H1 (cell line): ENCODE measurements around the gene HEXIM2. TPM values are rescaled to one million over a fixed set of nuclear protein-coding genes. Genes with fewer than 3 reads are reported as not detected.
A peak's percentile ranks its signal among the peaks of the same experiment; 100 is the strongest.

Source experiments
- CTCF ChIA-PET: fragments of 300-600 bp; sonication (Branson Sonifier 250); formaldehyde crosslinking; loops from one replicate; lab custom pipeline; 2021; ENCODE audit not compliant: partially characterized antibody; lab: Charles Lee
- POLR2A ChIA-PET: fragments of 300-600 bp; sonication (Branson Sonifier 250); formaldehyde crosslinking; loops from one replicate; lab custom pipeline; 2021; ENCODE audit warnings: inconsistent platforms; ENCODE audit not compliant: partially characterized antibody; lab: Charles Lee
- DNase-seq, 2 experiments: peaks; one replicate each; pipeline versions ENCODE4 v3.0.0 to v3.0.0-alpha.2; 2010 to 2022; ENCODE audit warnings: low spot score in 2 of 2, low read depth in 1 of 2, mixed read lengths in 1 of 2
- FAIRE-seq: peaks from 2 replicates; lab custom pipeline; 2011; peaks lifted over from hg19 to GRCh38; lab: Jason Lieb, UNC
- H2AFZ ChIP-seq: 2 replicates; pipeline ENCODE4 v1.8.1; 2012; ENCODE audit warnings: low read length, inconsistent platforms
- H2AK5ac ChIP-seq: 2 replicates; pipeline ENCODE4 v1.6.1; 2013; ENCODE audit warnings: low read depth, low read length
- H2BK120ac ChIP-seq: replicated peaks from 2 replicates; pipeline ENCODE3; 2013; ENCODE audit warnings: low read depth, low read length, inconsistent platforms
- H2BK12ac ChIP-seq: 2 replicates; pipeline ENCODE4 v1.6.1; 2013; ENCODE audit warnings: low read depth, low read length
- H2BK15ac ChIP-seq: 2 replicates; pipeline ENCODE4 v1.6.1; 2013; ENCODE audit warnings: low read length
- H2BK20ac ChIP-seq: 2 replicates; pipeline ENCODE4 v1.6.1; 2013; ENCODE audit warnings: low read length
- H2BK5ac ChIP-seq: 2 replicates; pipeline ENCODE4 v1.6.1; 2013; ENCODE audit warnings: low read depth, low read length
- H3K14ac ChIP-seq: 2 replicates; pipeline ENCODE4 v1.6.1; 2013; ENCODE audit warnings: inconsistent platforms; ENCODE audit not compliant: insufficient read length
- H3K18ac ChIP-seq: 2 replicates; pipeline ENCODE4 v1.6.1; 2013; ENCODE audit warnings: low read length; ENCODE audit errors: extremely low read depth
- H3K23ac ChIP-seq: 2 replicates; pipeline ENCODE4 v1.6.1; 2013; ENCODE audit warnings: inconsistent platforms; ENCODE audit not compliant: insufficient read length
- H3K23me2 ChIP-seq: 2 replicates; pipeline ENCODE4 v1.6.1; 2013; ENCODE audit warnings: low read depth, low read length
- H3K27ac ChIP-seq: 2 replicates; pipeline ENCODE4 v1.6.1; 2011; ENCODE audit warnings: low read depth, low read length, inconsistent platforms
- H3K27me3 ChIP-seq, 4 experiments: replicated peaks in 1 of 4; 1 replicate in 1 of 4; 2 replicates in 3 of 4; pipeline versions ENCODE4 v1.6.1 to v1.8.1; 2011 to 2013; ENCODE audit warnings: low read length in 3 of 4, mild to moderate bottlenecking in 3 of 4, inconsistent platforms in 2 of 4, mixed read lengths in 2 of 4, moderate library complexity in 1 of 4; ENCODE audit not compliant: control insufficient read depth in 3 of 4, insufficient read depth in 3 of 4; ENCODE audit errors: extremely low read depth in 1 of 4
- H3K36me3 ChIP-seq, 4 experiments: 2 replicates each; pipeline versions ENCODE4 v1.6.1 to v1.8.1; 2011 to 2013; ENCODE audit warnings: mild to moderate bottlenecking in 4 of 4, low read length in 3 of 4, moderate library complexity in 2 of 4, control low read depth in 1 of 4, inconsistent platforms in 1 of 4; ENCODE audit not compliant: insufficient read depth in 4 of 4, control insufficient read depth in 2 of 4
- H3K4ac ChIP-seq: replicated peaks from 2 replicates; pipeline ENCODE3; 2013; ENCODE audit warnings: low read length, low read depth, mixed read lengths, inconsistent platforms; ENCODE audit not compliant: insufficient read length
- H3K4me1 ChIP-seq, 4 experiments: replicated peaks in 1 of 4; 1 replicate in 1 of 4; 2 replicates in 3 of 4; pipeline versions ENCODE4 v1.6.1 to v1.8.1; 2011 to 2013; ENCODE audit warnings: low read length in 3 of 4, inconsistent platforms in 2 of 4, mixed read lengths in 1 of 4; ENCODE audit not compliant: insufficient read depth in 4 of 4, control insufficient read depth in 3 of 4
- H3K4me2 ChIP-seq, 2 experiments: 2 replicates each; pipeline versions ENCODE4 v1.6.1 to v1.8.1; 2011 to 2013; ENCODE audit warnings: low read depth in 2 of 2, low read length in 2 of 2, control low read depth in 1 of 2, inconsistent platforms in 1 of 2, mild to moderate bottlenecking in 1 of 2; ENCODE audit not compliant: insufficient read depth in 1 of 2
- H3K4me3 ChIP-seq, 4 experiments: fragments of 200-600, 300-600 bp in 1 of 4; sonication (generic), shearing (Covaris generic), sonication (Bioruptor Twin) in 1 of 4; 2 replicates each; pipeline versions ENCODE4 v1.5.1 to v1.8.1; 2011 to 2016; ENCODE audit warnings: low read length in 4 of 4, low read depth in 3 of 4, control low read depth in 2 of 4, inconsistent platforms in 2 of 4, mild to moderate bottlenecking in 2 of 4, mixed read lengths in 1 of 4, moderate library complexity in 1 of 4; ENCODE audit not compliant: insufficient read depth in 2 of 4; ENCODE audit errors: extremely low read depth in 1 of 4
- H3K56ac ChIP-seq: replicated peaks from 2 replicates; pipeline ENCODE3; 2013; ENCODE audit warnings: low read depth, mild to moderate bottlenecking, mixed read lengths, low read length, inconsistent platforms; ENCODE audit not compliant: insufficient read length
- H3K79me1 ChIP-seq: 2 replicates; pipeline ENCODE4 v1.6.1; 2013; ENCODE audit warnings: low read depth, low read length, control low read depth
- H3K79me2 ChIP-seq, 2 experiments: 2 replicates each; pipeline versions ENCODE4 v1.6.1 to v1.8.1; 2012 to 2013; ENCODE audit warnings: low read length in 2 of 2, mild to moderate bottlenecking in 2 of 2, inconsistent platforms in 1 of 2; ENCODE audit not compliant: insufficient read depth in 2 of 2, control insufficient read depth in 1 of 2
- H3K9ac ChIP-seq, 4 experiments: replicated peaks in 1 of 4; 1 replicate in 1 of 4; 2 replicates in 3 of 4; pipeline versions ENCODE4 v1.6.1 to v1.8.1; 2011 to 2013; ENCODE audit warnings: low read depth in 3 of 4, low read length in 3 of 4, control low read depth in 2 of 4, mild to moderate bottlenecking in 2 of 4, moderate library complexity in 2 of 4, inconsistent platforms in 1 of 4; ENCODE audit errors: extremely low read depth in 1 of 4
- H3K9me3 ChIP-seq, 2 experiments: 2 replicates each; pipeline versions ENCODE4 v1.6.1 to v1.8.1; 2012 to 2013; ENCODE audit warnings: mild to moderate bottlenecking in 2 of 2, moderate library complexity in 2 of 2, control low read depth in 1 of 2, inconsistent platforms in 1 of 2, low read depth in 1 of 2, low read length in 1 of 2, mixed read lengths in 1 of 2; ENCODE audit not compliant: insufficient read depth in 2 of 2
- H4K20me1 ChIP-seq, 2 experiments: replicated peaks in 1 of 2; 2 replicates each; pipeline versions ENCODE3 to v1.8.1; 2011 to 2013; ENCODE audit warnings: inconsistent platforms in 2 of 2, low read length in 2 of 2, mild to moderate bottlenecking in 1 of 2; ENCODE audit not compliant: insufficient read depth in 2 of 2, control insufficient read depth in 1 of 2
- H4K5ac ChIP-seq: 2 replicates; pipeline ENCODE4 v1.6.1; 2013; ENCODE audit warnings: low read length, low read depth, mixed read lengths, inconsistent platforms; ENCODE audit not compliant: insufficient read length
- H4K8ac ChIP-seq: 2 replicates; pipeline ENCODE4 v1.8.0; 2013; ENCODE audit warnings: mild to moderate bottlenecking, moderate library complexity, low read length, inconsistent platforms; ENCODE audit not compliant: insufficient read depth; ENCODE audit errors: extremely low read depth
- H4K91ac ChIP-seq: replicated peaks from 2 replicates; pipeline ENCODE3; 2013; ENCODE audit warnings: low read length, mixed read lengths, inconsistent platforms; ENCODE audit not compliant: insufficient read length
- ATF2 ChIP-seq: IDR thresholded peaks from 2 replicates; pipeline ENCODE4 v1.6.1; 2012; ENCODE audit warnings: low read length, inconsistent platforms
- CHD2 ChIP-seq: IDR thresholded peaks from 2 replicates; pipeline ENCODE4 v1.6.1; 2012; ENCODE audit warnings: low read length, improper control_type of control experiment
- USF2 ChIP-seq: IDR thresholded peaks from 2 replicates; pipeline ENCODE4 v1.6.1; 2011; ENCODE audit warnings: low read length, improper control_type of control experiment
- WGBS, 2 experiments: shearing (Covaris generic) in 1 of 2; methylation state at CpG; one replicate each; pipeline versions ENCODE4 v1.1.6 to v1.1.7; 2013 to 2015; ENCODE audit warnings: low lambda C conversion rate in 2 of 2, mixed read lengths in 2 of 2, inconsistent platforms in 1 of 2, low coverage in 1 of 2, missing lambda C conversion rate in 1 of 2; ENCODE audit not compliant: insufficient replicate concordance in 2 of 2, insufficient coverage in 1 of 2, insufficient read length in 1 of 2; ENCODE audit errors: extremely low coverage in 1 of 2, missing lambda C conversion rate in 1 of 2; 5-methylcytosine and 5-hydroxymethylcytosine counted together
- polyA plus RNA-seq, 7 experiments: library from polyadenylated mRNA; depleted of rRNA in 3 of 7; stranded (reverse) in 5 of 7; unstranded in 2 of 7; fragments of >200 nt in 5 of 7; fragments of 200-250 nt in 2 of 7; gene quantifications; 1 replicate in 5 of 7; 2 replicates in 1 of 7; 4 replicates in 1 of 7; pipeline versions ENCODE4 v1.2.1 to v1.2.3, GENCODE V29; 2011 to 2013; ENCODE audit warnings: missing spikeins in 2 of 7, mixed read lengths in 2 of 7
- total RNA-seq: library from RNA; stranded (reverse); fragmentation: NEBNext Ultra II Directional; extraction: Animal tissue kit (Norgen Biotek cat#: 25700); gene quantifications from 2 replicates; pipeline ENCODE4 v1.2.1, GENCODE V29; 2021

The HEXIM2 gene
- total and polyA plus RNA-seq, 2 of the 8 experiments (the other 6 are each of a cell fraction or from before 2014, with no cell fraction given) = 7.5 to 13.2 TPM

GRCh38 chr17:45115015-45115625 is 46.6 kb upstream of the HEXIM2 start:
- Histone ChIP-seq H2BK5ac (no peak overlapping the region), H2BK120ac (no peak overlapping the region), H3K79me2 (no peaks in the 10 kb centered on the region), H2AK5ac (no peak overlapping the region), H3K4ac (no peak overlapping the region), H3K27me3 (no peaks in the 10 kb centered on the region), H3K18ac (no peak overlapping the region), H3K36me3 (no peaks in the 10 kb centered on the region), H4K8ac (no peak overlapping the region; the same call in 1 of the 2 replicates), H3K9me3 (no peaks in the 10 kb centered on the region), H3K14ac (no peak overlapping the region), H2AFZ (no peak overlapping the region), H3K56ac (no peak overlapping the region), H3K4me2 (0 out of 4 replicates have a peak overlapping the region, but pooled peaks of 1 of the 2 experiments have one; percentile 19), H4K91ac (no peak overlapping the region), H3K23me2 (no peaks in the 10 kb centered on the region), H3K27ac (no peak overlapping the region), H3K4me1 (peaks cover 0 to 9% (median 4%) of the 10 kb centered on the region in 4 experiments; a peak in 3 of 7 replicates), H2BK12ac (no peak overlapping the region), H4K20me1 (peaks cover 0 to 2% of the 10 kb centered on the region in 2 experiments), H3K23ac (no peak overlapping the region), H3K79me1 (no peaks in the 10 kb centered on the region), H2BK20ac (no peak overlapping the region), H3K9ac (no peak overlapping the region), H2BK15ac (no peak overlapping the region), H3K4me3 (no peak overlapping the region), H4K5ac (no peak overlapping the region)
- FAIRE-seq = no peak
- TF ChIP-seq ATF2 (no peak), USF2 (no peak), CHD2 (no peak)
- WGBS, 2 experiments = 87% methylated on average over 18 of the region's 26 CpGs; no CpG with 5 or more reads in 1 of the 2 experiments
- CTCF ChIA-PET = interaction anchor here (1.2 to 3.4 kb wide), 12 partner anchors 8 to 194 kb away, joined by 3 to 20 read pairs (median 5); partner anchors contain the start of genes ACBD4 and PLCD3
- no peak for DNase-seq
- POLR2A ChIA-PET = interaction anchor here (1.1 to 2.1 kb wide), 6 partner anchors 10 to 56 kb away, joined by 3 to 8 read pairs (median 4); partner anchors contain the start of gene HEXIM1
